ENCODE measurements around the gene CMTM5.

- TF ChIP-seq CTCF (IDR thresholded peaks at IDR 0.05) (no peak), POLR2A (IDR thresholded peaks at IDR 0.05) (no peak)
These were observed 27.5 kb upstream of the CMTM5 start for GRCh38 chr14:23349156-23349845.
